Keratinocyte (primary cell): Measurements from ENCODE around the gene NUP153. TPM values are rescaled to one million over a fixed set of nuclear protein-coding genes. Genes with fewer than 3 reads are reported as not detected.
A peak's percentile ranks its signal among the peaks of the same experiment; 100 is the strongest.

ENCODE experiments used
- DNase-seq: peaks from one replicate; pipeline ENCODE4 v3.0.0-alpha.2; 2011; ENCODE audit warnings: low read depth, missing footprints, low spot score
- FAIRE-seq: peaks from 2 replicates; lab custom pipeline; 2011; peaks lifted over from hg19 to GRCh38; lab: Jason Lieb, UNC
- H2AFZ ChIP-seq: 2 replicates; pipeline ENCODE4 v1.6.0; 2012; ENCODE audit warnings: low read length, control low read depth, inconsistent platforms; ENCODE audit not compliant: control insufficient read depth
- H3K27ac ChIP-seq: 2 replicates; pipeline ENCODE4 v1.5.1; 2011; ENCODE audit warnings: low read length; ENCODE audit not compliant: control insufficient read depth, insufficient read depth
- H3K27me3 ChIP-seq: 3 replicates; pipeline ENCODE4 v1.6.0; 2011; ENCODE audit warnings: low read length; ENCODE audit not compliant: control insufficient read depth, insufficient read depth; ENCODE audit errors: extremely low read depth
- H3K36me3 ChIP-seq, 2 experiments: 2 replicates in 1 of 2; 3 replicates in 1 of 2; pipeline ENCODE4 v1.5.1; 2011; ENCODE audit warnings: low read length in 2 of 2, mild to moderate bottlenecking in 1 of 2; ENCODE audit not compliant: control insufficient read depth in 2 of 2, insufficient read depth in 2 of 2; ENCODE audit errors: extremely low read depth in 1 of 2
- H3K4me1 ChIP-seq: 3 replicates; pipeline ENCODE4 v1.5.1; 2011; ENCODE audit warnings: low read length; ENCODE audit not compliant: control insufficient read depth, insufficient read depth; ENCODE audit errors: extremely low read depth
- H3K4me2 ChIP-seq: 3 replicates; pipeline ENCODE4 v1.6.0; 2011; ENCODE audit warnings: low read depth, low read length; ENCODE audit not compliant: control insufficient read depth, insufficient read depth; ENCODE audit errors: extremely low read depth
- H3K4me3 ChIP-seq, 3 experiments: fragments of 200-600 bp in 1 of 3; sonication (generic) in 1 of 3; 2 replicates in 2 of 3; 3 replicates in 1 of 3; pipeline ENCODE4 v1.5.1; 2011 to 2016; ENCODE audit warnings: low read length in 3 of 3, mild to moderate bottlenecking in 3 of 3, control low read depth in 2 of 3, inconsistent platforms in 1 of 3, low read depth in 1 of 3, mixed read lengths in 1 of 3, mixed run types in 1 of 3, moderate library complexity in 1 of 3; ENCODE audit not compliant: control insufficient read depth in 2 of 3, insufficient read depth in 2 of 3; ENCODE audit errors: extremely low read depth in 1 of 3
- H3K79me2 ChIP-seq: 2 replicates; pipeline ENCODE4 v1.6.0; 2012; ENCODE audit warnings: low read length; ENCODE audit not compliant: control insufficient read depth, insufficient read depth
- H3K9ac ChIP-seq: 3 replicates; pipeline ENCODE4 v1.6.0; 2011; ENCODE audit warnings: low read length; ENCODE audit not compliant: control insufficient read depth, insufficient read depth; ENCODE audit errors: extremely low read depth
- H3K9me1 ChIP-seq: 3 replicates; pipeline ENCODE4 v1.6.0; 2011; ENCODE audit warnings: low read length; ENCODE audit not compliant: control insufficient read depth, insufficient read depth; ENCODE audit errors: extremely low read depth
- H3K9me3 ChIP-seq: 2 replicates; pipeline ENCODE4 v1.5.1; 2012; ENCODE audit warnings: low read depth, low read length; ENCODE audit not compliant: control insufficient read depth
- H4K20me1 ChIP-seq: 3 replicates; pipeline ENCODE4 v1.6.0; 2011; ENCODE audit warnings: low read length; ENCODE audit not compliant: control insufficient read depth, insufficient read depth; ENCODE audit errors: extremely low read depth
- EZH2 ChIP-seq: IDR thresholded peaks from one replicate; pipeline ENCODE4 v1.6.1; 2012; ENCODE audit warnings: inconsistent platforms, mild to moderate bottlenecking, low read length, moderate library complexity
- dilution Hi-C: fragments of 300-500 bp; cut with MboI; formaldehyde crosslinking; loops from one replicate; pipeline ENCODE4 v1.7.0; 2020; ENCODE audit warnings: low sequenced_read_pairs; ENCODE audit not compliant: extremely low pct_ligation_motif_present
- polyA plus RNA-seq, 5 experiments: library from polyadenylated mRNA; depleted of rRNA in 3 of 5; stranded (reverse) in 3 of 5; stranded (forward) in 1 of 5; unstranded in 1 of 5; fragments of >200 nt; gene quantifications; 1 replicate in 1 of 5; 2 replicates in 3 of 5; 3 replicates in 1 of 5; pipeline versions ENCODE4 v1.2.1 to v1.2.3, GENCODE V29; 2011 to 2012; ENCODE audit warnings: missing spikeins in 2 of 5, low read depth in 1 of 5, low replicate concordance in 1 of 5
- TF ChIP-seq, protein P1 (sequence below), 3 experiments: IDR thresholded peaks in 1 of 3; conservative IDR thresholded peaks in 1 of 3; optimal IDR thresholded peaks in 1 of 3; 2 replicates in 2 of 3; 3 replicates in 1 of 3; pipeline versions ENCODE3 to v1.5.1; 2011; ENCODE audit warnings: low read length in 3 of 3, mild to moderate bottlenecking in 3 of 3, moderate library complexity in 2 of 3, control low read depth in 1 of 3, inconsistent platforms in 1 of 3; ENCODE audit not compliant: insufficient read depth in 2 of 3; ENCODE audit errors: extremely low read depth in 1 of 3

The NUP153 gene
- polyA plus RNA-seq, 1 donor (not counting 4 experiments of a cell fraction or from before 2014, with no cell fraction given), result 27.6 TPM

DNA sequence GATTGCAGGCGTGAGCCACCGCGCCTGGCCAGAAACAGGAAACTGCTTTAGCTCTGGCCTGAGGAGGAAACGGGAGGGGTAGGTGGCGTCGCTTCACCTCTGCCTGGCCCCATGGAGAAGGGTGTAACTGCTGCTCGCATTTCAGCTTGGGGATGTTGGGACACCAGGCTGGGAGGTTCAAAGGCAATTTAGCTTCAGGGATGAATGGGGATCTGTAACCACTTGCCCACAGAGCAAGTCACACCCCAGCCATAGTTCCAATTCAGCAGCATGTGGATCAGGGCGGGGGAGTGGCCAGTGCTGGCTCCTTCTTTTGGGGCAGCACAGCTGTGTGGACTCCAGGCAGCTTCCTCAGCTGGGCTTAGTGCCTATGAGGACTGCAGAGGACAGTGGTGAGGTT is 34.8 kb upstream of the NUP153 start:
- Histone ChIP-seq H3K27me3 (no peaks in the 10 kb centered on the region), H3K27ac (no peak overlapping the region), H3K9me1 (no peaks in the 10 kb centered on the region), H3K4me3 (no peak overlapping the region), H3K36me3 (no peaks in the 10 kb centered on the region), H2AFZ (peak overlapping the region; percentile 77), H4K20me1 (no peaks in the 10 kb centered on the region), H3K9ac (no peak overlapping the region), H3K9me3 (no peaks in the 10 kb centered on the region), H3K4me2 (peak overlapping the region; percentile 62), H3K79me2 (no peaks in the 10 kb centered on the region), H3K4me1 (peaks cover 8% of the 10 kb centered on the region)
- dilution Hi-C loops, result no loop called here
- DNase-seq (no peak), FAIRE-seq (peak; percentile 55)
- TF ChIP-seq, protein P1, sequence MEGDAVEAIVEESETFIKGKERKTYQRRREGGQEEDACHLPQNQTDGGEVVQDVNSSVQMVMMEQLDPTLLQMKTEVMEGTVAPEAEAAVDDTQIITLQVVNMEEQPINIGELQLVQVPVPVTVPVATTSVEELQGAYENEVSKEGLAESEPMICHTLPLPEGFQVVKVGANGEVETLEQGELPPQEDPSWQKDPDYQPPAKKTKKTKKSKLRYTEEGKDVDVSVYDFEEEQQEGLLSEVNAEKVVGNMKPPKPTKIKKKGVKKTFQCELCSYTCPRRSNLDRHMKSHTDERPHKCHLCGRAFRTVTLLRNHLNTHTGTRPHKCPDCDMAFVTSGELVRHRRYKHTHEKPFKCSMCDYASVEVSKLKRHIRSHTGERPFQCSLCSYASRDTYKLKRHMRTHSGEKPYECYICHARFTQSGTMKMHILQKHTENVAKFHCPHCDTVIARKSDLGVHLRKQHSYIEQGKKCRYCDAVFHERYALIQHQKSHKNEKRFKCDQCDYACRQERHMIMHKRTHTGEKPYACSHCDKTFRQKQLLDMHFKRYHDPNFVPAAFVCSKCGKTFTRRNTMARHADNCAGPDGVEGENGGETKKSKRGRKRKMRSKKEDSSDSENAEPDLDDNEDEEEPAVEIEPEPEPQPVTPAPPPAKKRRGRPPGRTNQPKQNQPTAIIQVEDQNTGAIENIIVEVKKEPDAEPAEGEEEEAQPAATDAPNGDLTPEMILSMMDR (optimal IDR thresholded peaks at IDR 0.05 in 1 of 3, IDR thresholded peaks at IDR 0.05 in 1 of 3, conservative IDR thresholded peaks at IDR 0.05 in 1 of 3; ENCODE audit: extremely low read depth in 1 of 3, insufficient read depth in 2 of 3, low read length in 3 of 3), result no peak
- TF ChIP-seq EZH2, result no peak

- no peak overlapping the region for H3K27ac ChIP-seq
- no peak for TF ChIP-seq EZH2
- H3K9me1 ChIP-seq, result no peaks in the 10 kb centered on the region
- no peak overlapping the region for H2AFZ ChIP-seq
- H3K36me3 ChIP-seq, result no peaks in the 10 kb centered on the region
- DNase-seq, result no peak
- no peaks in the 10 kb centered on the region for H3K79me2 ChIP-seq
- H4K20me1 ChIP-seq, result no peaks in the 10 kb centered on the region
- no peak for FAIRE-seq
- no peak overlapping the region for H3K4me3 ChIP-seq
- no peaks in the 10 kb centered on the region for H3K9me3 ChIP-seq
- dilution Hi-C loops, result no loop called here
- H3K4me1 ChIP-seq, result peaks cover 8% of the 10 kb centered on the region
- H3K4me2 ChIP-seq, result no peak overlapping the region
- no peak overlapping the region for H3K9ac ChIP-seq
- no peaks in the 10 kb centered on the region for H3K27me3 ChIP-seq
These were observed 34.0 kb upstream of the NUP153 start for GRCh38 chr6:17740559-17741220.
